Measurements from ENCODE around the gene SORCS1. TPM values are rescaled to one million over a fixed set of nuclear protein-coding genes. Genes with fewer than 3 reads are reported as not detected.

Gene SORCS1
- total RNA-seq, 1 experiment from 2014 or later, result 1.7 TPM

- no peak overlapping the region for H3K18ac ChIP-seq (ENCODE audit: insufficient read length, low read depth, low read length)
- no peak overlapping the region for H3K4ac ChIP-seq (ENCODE audit: low read depth, low read length)
- no peak overlapping the region for H2AFZ ChIP-seq (ENCODE audit: low read length)
- TF ChIP-seq CTCF (conservative IDR thresholded peaks at IDR 0.05), result no peak
- Mint-ChIP-seq H3K27me3 (ENCODE audit: low read depth) (no peaks in the 10 kb centered on the region; the same call in 1 of the 2 replicates), H3K4me3 (no peak overlapping the region), H3K36me3 (ENCODE audit: insufficient read depth in 1 of 3, low read depth in 3 of 3) (no peaks in the 10 kb centered on the region), H3K27ac (peak overlapping the region in 1 of 3 experiments; percentile 15; a peak in 1 of 7 replicates), H3K9me3 (no peaks in the 10 kb centered on the region), H3K4me1 (peaks cover 4 to 6% of the 10 kb centered on the region in 2 experiments)
- H2BK120ac ChIP-seq (ENCODE audit: low read depth, low read length, poor library complexity, severe bottlenecking), result no peak overlapping the region
- no peaks in the 10 kb centered on the region for H3K27me3 ChIP-seq (ENCODE audit: insufficient read depth, low read length)
- no CpG with 5 or more reads among the region's 7 CpGs for WGBS (ENCODE audit: extremely low coverage, insufficient read length, low lambda C conversion rate)
- DNase-seq, result no peak
- H2BK20ac ChIP-seq (ENCODE audit: low read depth, low read length, poor library complexity, severe bottlenecking), result no peak overlapping the region
- H2AK5ac ChIP-seq (ENCODE audit: insufficient read length, low read length), result no peak overlapping the region
- no peaks in the 10 kb centered on the region for H3K23me2 ChIP-seq (ENCODE audit: insufficient read length, low read depth, low read length, poor library complexity, severe bottlenecking)
- H3K79me1 ChIP-seq (ENCODE audit: insufficient read depth, low read depth, low read length, poor library complexity, severe bottlenecking), result no peaks in the 10 kb centered on the region
- H4K20me1 ChIP-seq (ENCODE audit: control insufficient read depth, insufficient read depth, insufficient read length), result no peaks in the 10 kb centered on the region
- no peak overlapping the region for H2BK15ac ChIP-seq (ENCODE audit: low read depth, low read length)
- no peak overlapping the region for H3K23ac ChIP-seq (ENCODE audit: insufficient read length, low read depth, low read length)
- no peak overlapping the region for H3K9ac ChIP-seq (ENCODE audit: extremely low read depth, insufficient read length, low read length)
- H3K4me2 ChIP-seq (ENCODE audit: insufficient read depth, insufficient read length, low read length), result no peak overlapping the region
- H4K91ac ChIP-seq (ENCODE audit: insufficient read length, low read depth, low read length), result no peak overlapping the region
- no peak overlapping the region for H3K14ac ChIP-seq (ENCODE audit: insufficient read depth, low read length)
- H4K5ac ChIP-seq (ENCODE audit: insufficient read length, low read depth, low read length), result no peak overlapping the region
- H4K8ac ChIP-seq (replicated peaks; ENCODE audit: insufficient read length, low read depth, low read length), result no peak overlapping the region
- H2BK5ac ChIP-seq (ENCODE audit: insufficient read length, low read length), result no peak overlapping the region
- no peaks in the 10 kb centered on the region for H3K9me3 ChIP-seq (ENCODE audit: control insufficient read depth, low read depth, low read length)
- no peak overlapping the region for H3K27ac ChIP-seq (ENCODE audit: insufficient read length, low read depth, low read length)
- no peak overlapping the region for H3K56ac ChIP-seq (ENCODE audit: insufficient read length, low read depth, low read length)
- H3K4me1 ChIP-seq (ENCODE audit: insufficient read depth, low read length), result no peaks in the 10 kb centered on the region
- no peak overlapping the region for H2BK12ac ChIP-seq (ENCODE audit: insufficient read length, low read depth, low read length)
- H3K79me2 ChIP-seq (ENCODE audit: insufficient read depth, low read length), result no peaks in the 10 kb centered on the region
- H3T11ph ChIP-seq (ENCODE audit: low read length), result no peak overlapping the region
These were observed 606.4 kb downstream of the SORCS1 start for GRCh38 chr10:106557951-106558733.

Measured in H9 (cell line).